ENCODE measurements around the gene MXI1. TPM values are rescaled to one million over a fixed set of nuclear protein-coding genes. Genes with fewer than 3 reads are reported as not detected.

MXI1 gene
- total RNA-seq (100 to 1,000 TPM in 1 of 2 donors, 10 to 100 TPM in 1; 72.3 to 121 TPM), polyA plus RNA-seq (100 to 1,000 TPM in 1 of 2 donors, 10 to 100 TPM in 1; 79.9 to 101 TPM)
- long read RNA-seq, donor 1, transcript MXI1-202 (6 exons, 3,470 nt) = minor isoform, 6 of 132 reads
- long read RNA-seq, donor 1, transcript MXI1-201 (6 exons, 2,424 nt) = major isoform, 23 of 132 reads
- long read RNA-seq, donor 1, partial matches to known transcripts = 28 of 132 reads
- long read RNA-seq, donor 1, other reads (novel, unspliced or antisense) = 74 of 132 reads
- long read RNA-seq, donor 2, transcript MXI1-202 (6 exons, 3,470 nt) = minor isoform, 7 of 83 reads
- long read RNA-seq, donor 2, transcript MXI1-201 (6 exons, 2,424 nt) = major isoform, 48 of 83 reads
- long read RNA-seq, donor 2, partial matches to known transcripts = 6 of 83 reads
- long read RNA-seq, donor 2, other reads (novel, unspliced or antisense) = 18 of 83 reads

GRCh38 chr10:110207011-110207804, at the start of gene MXI1:
Gene MXI1 (plus strand): TSS chr10:110207605. CDS start chr10:110207809, 204 bp downstream.
- ATAC-seq (ENCODE audit: low FRiP score) (peak; percentile 20), DNase-seq (peak; percentile 84 to 88)
- H3K4me3 ChIP-seq (ENCODE audit: low read length in 2 of 2) = peak within 1 kb of the TSS; percentile 61 to 84
- no peaks in the 10 kb centered on the region for H3K36me3 ChIP-seq (ENCODE audit: control insufficient read depth in 1 of 2, insufficient read depth in 2 of 2, low read length in 1 of 2)
- intact Hi-C loops (cut with DNase I) = loop anchor here in 1 of 2 donors (5.0 kb wide), 1 partner anchor 70 kb away; no protein-coding TSS in a partner anchor
- WGBS, 2 donors = 4% methylated on average over 36 to 37 of the region's 37 CpGs
- H3K4me1 ChIP-seq (ENCODE audit: control insufficient read depth in 1 of 2, insufficient read depth in 2 of 2, low read length in 2 of 2) = peaks cover 0 to 4% of the 10 kb centered on the region in 2 donors
- peak within 1 kb of the TSS; percentile 5 to 81 for H3K27ac ChIP-seq (ENCODE audit: low read depth in 1 of 2, low read length in 2 of 2)
- no peaks in the 10 kb centered on the region for H3K27me3 ChIP-seq (ENCODE audit: control insufficient read depth in 1 of 2, insufficient read depth in 2 of 2, low read length in 1 of 2)
- no peaks in the 10 kb centered on the region for H3K9me3 ChIP-seq (ENCODE audit: control insufficient read depth, low read length)

DNA sequence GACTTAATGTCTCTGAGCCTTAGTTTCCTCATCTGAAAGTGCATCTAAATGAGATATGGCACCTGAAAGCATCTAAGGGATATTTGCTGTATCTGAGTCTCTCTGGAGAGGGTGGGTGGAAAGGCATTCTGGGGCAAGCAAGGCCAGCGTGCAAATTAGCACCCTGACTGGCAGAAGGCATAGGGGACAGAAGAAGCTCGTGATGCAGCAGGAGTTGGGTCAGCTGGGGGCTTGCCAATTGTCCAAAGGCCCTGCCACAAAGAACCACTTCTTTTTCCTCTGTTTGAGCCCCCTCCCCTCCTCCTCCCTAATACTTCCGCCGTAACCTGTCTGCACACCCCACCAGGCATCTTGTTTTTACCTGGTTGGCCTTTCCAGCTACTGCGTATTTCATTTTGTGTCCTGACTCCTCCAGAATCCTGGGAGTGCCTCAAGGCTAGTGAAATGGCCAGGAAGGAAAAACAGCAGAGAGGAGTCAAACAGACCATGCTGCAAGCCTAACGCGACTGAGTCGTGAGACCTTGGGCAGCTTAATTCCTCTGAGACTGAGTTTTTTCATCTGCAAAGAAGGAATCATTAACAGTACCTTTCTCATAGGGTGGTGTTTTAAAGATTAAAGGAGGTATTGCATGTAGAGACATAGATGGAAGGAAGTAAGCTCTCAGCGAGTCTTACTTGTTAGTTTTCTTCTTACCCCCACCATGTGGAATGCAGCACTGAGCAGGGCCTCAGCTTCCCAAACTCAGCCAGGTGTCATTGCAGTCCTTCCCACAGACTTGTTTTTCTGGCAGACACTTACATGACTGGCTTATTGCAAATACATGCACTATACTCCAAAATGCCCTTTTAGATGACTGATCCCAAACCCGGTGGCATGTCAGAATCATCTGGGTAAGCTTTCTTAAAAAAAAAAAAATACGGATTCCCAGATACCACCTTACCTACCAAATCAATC, 49.1 kb upstream of the MXI1 start:
- Histone ChIP-seq H3K36me3 (ENCODE audit: control insufficient read depth in 1 of 2, insufficient read depth in 2 of 2, low read length in 1 of 2) (no peaks in the 10 kb centered on the region), H3K4me1 (ENCODE audit: control insufficient read depth in 1 of 2, insufficient read depth in 2 of 2, low read length in 2 of 2) (no peaks in the 10 kb centered on the region), H3K27ac (ENCODE audit: low read depth in 1 of 2, low read length in 2 of 2) (no peak overlapping the region), H3K4me3 (ENCODE audit: low read length in 2 of 2) (no peak overlapping the region), H3K27me3 (ENCODE audit: control insufficient read depth in 1 of 2, insufficient read depth in 2 of 2, low read length in 1 of 2) (no peaks in the 10 kb centered on the region), H3K9me3 (ENCODE audit: control insufficient read depth, low read length) (no peaks in the 10 kb centered on the region)
- ATAC-seq (ENCODE audit: low FRiP score) (no peak), DNase-seq (no peak)
- intact Hi-C loops (cut with DNase I) = no loop called here
- WGBS, 2 donors = 79 to 84% methylated on average over 11 of the region's 11 CpGs

DNA sequence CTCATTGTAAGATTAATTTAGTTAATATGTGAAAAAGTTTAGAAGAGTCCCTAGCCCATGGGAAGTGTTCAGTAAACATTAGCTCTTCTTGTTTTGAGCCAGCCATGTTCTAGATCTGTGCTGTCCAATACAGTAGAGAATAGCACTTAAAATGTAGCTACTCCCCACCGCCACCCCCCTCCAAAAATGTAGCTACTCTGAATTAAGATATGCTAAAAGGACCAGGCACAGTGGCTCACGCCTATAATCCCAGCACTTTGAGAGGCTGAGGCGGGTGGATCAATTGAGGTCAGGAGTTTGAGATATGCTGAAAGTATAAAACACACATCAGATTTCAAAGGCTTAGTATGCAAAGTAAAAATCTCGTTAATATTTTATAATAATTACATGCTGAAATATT, 47.3 kb upstream of the MXI1 start:
- no peak for DNase-seq
- no peaks in the 10 kb centered on the region for H3K4me1 ChIP-seq (ENCODE audit: control insufficient read depth in 1 of 2, insufficient read depth in 2 of 2, low read length in 2 of 2)
- no peak overlapping the region for H3K4me3 ChIP-seq (ENCODE audit: low read length in 2 of 2)
- H3K27ac ChIP-seq (ENCODE audit: low read depth in 1 of 2, low read length in 2 of 2) = no peak overlapping the region
- no peaks in the 10 kb centered on the region for H3K27me3 ChIP-seq (ENCODE audit: control insufficient read depth in 1 of 2, insufficient read depth in 2 of 2, low read length in 1 of 2)
- H3K36me3 ChIP-seq (ENCODE audit: control insufficient read depth in 1 of 2, insufficient read depth in 2 of 2, low read length in 1 of 2) = no peaks in the 10 kb centered on the region
- WGBS, 2 donors = 91% methylated on average over 4 of the region's 4 CpGs
- ATAC-seq (ENCODE audit: low FRiP score) = no peak
- no peaks in the 10 kb centered on the region for H3K9me3 ChIP-seq (ENCODE audit: control insufficient read depth, low read length)
- intact Hi-C loops (cut with DNase I) = no loop called here

GRCh38 chr10:110160522-110160921, 46.9 kb upstream of the MXI1 start:
- ATAC-seq (ENCODE audit: low FRiP score) (no peak), DNase-seq (no peak)
- intact Hi-C loops (cut with DNase I) = no loop called here
- no peaks in the 10 kb centered on the region for H3K4me1 ChIP-seq (ENCODE audit: control insufficient read depth in 1 of 2, insufficient read depth in 2 of 2, low read length in 2 of 2)
- H3K9me3 ChIP-seq (ENCODE audit: control insufficient read depth, low read length) = no peaks in the 10 kb centered on the region
- H3K27ac ChIP-seq (ENCODE audit: low read depth in 1 of 2, low read length in 2 of 2) = no peak overlapping the region
- no peaks in the 10 kb centered on the region for H3K27me3 ChIP-seq (ENCODE audit: control insufficient read depth in 1 of 2, insufficient read depth in 2 of 2, low read length in 1 of 2)
- no peak overlapping the region for H3K4me3 ChIP-seq (ENCODE audit: low read length in 2 of 2)
- no peaks in the 10 kb centered on the region for H3K36me3 ChIP-seq (ENCODE audit: control insufficient read depth in 1 of 2, insufficient read depth in 2 of 2, low read length in 1 of 2)

- Histone ChIP-seq H3K27ac (ENCODE audit: low read depth in 1 of 2, low read length in 2 of 2) (no peak overlapping the region), H3K27me3 (ENCODE audit: control insufficient read depth in 1 of 2, insufficient read depth in 2 of 2, low read length in 1 of 2) (peaks cover 0 to 4% of the 10 kb centered on the region in 2 donors), H3K4me1 (ENCODE audit: control insufficient read depth in 1 of 2, insufficient read depth in 2 of 2, low read length in 2 of 2) (no peaks in the 10 kb centered on the region), H3K4me3 (ENCODE audit: low read length in 2 of 2) (no peak overlapping the region), H3K36me3 (ENCODE audit: control insufficient read depth in 1 of 2, insufficient read depth in 2 of 2, low read length in 1 of 2) (no peaks in the 10 kb centered on the region), H3K9me3 (ENCODE audit: control insufficient read depth, low read length) (no peaks in the 10 kb centered on the region)
- intact Hi-C loops (cut with DNase I) = no loop called here
- ATAC-seq (ENCODE audit: low FRiP score) (no peak), DNase-seq (no peak)
- 43 to 53% methylated on average over 6 of the region's 6 CpGs for WGBS, 2 donors
Observed at GRCh38 chr10:110162741-110163145, 44.7 kb upstream of the MXI1 start.

- Histone ChIP-seq H3K4me3 (ENCODE audit: low read length in 2 of 2) (no peak overlapping the region), H3K4me1 (ENCODE audit: control insufficient read depth in 1 of 2, insufficient read depth in 2 of 2, low read length in 2 of 2) (no peaks in the 10 kb centered on the region), H3K27me3 (ENCODE audit: control insufficient read depth in 1 of 2, insufficient read depth in 2 of 2, low read length in 1 of 2) (peaks cover 0 to 4% of the 10 kb centered on the region in 2 donors), H3K36me3 (ENCODE audit: control insufficient read depth in 1 of 2, insufficient read depth in 2 of 2, low read length in 1 of 2) (no peaks in the 10 kb centered on the region), H3K27ac (ENCODE audit: low read depth in 1 of 2, low read length in 2 of 2) (no peak overlapping the region), H3K9me3 (ENCODE audit: control insufficient read depth, low read length) (no peaks in the 10 kb centered on the region)
- ATAC-seq (ENCODE audit: low FRiP score) (no peak), DNase-seq (no peak)
- intact Hi-C loops (cut with DNase I) = no loop called here
- WGBS, 2 donors = 78 to 79% methylated on average over 5 of the region's 5 CpGs
Observed at GRCh38 chr10:110163192-110163773, 44.1 kb upstream of the MXI1 start.

- WGBS, 2 donors = 62 to 63% methylated on average over 4 of the region's 4 CpGs
- ATAC-seq (ENCODE audit: low FRiP score) = no peak
- no peaks in the 10 kb centered on the region for H3K9me3 ChIP-seq (ENCODE audit: control insufficient read depth, low read length)
- intact Hi-C loops (cut with DNase I) = no loop called here
- H3K4me3 ChIP-seq (ENCODE audit: low read length in 2 of 2) = no peak overlapping the region
- H3K27me3 ChIP-seq (ENCODE audit: control insufficient read depth in 1 of 2, insufficient read depth in 2 of 2, low read length in 1 of 2) = peaks cover 0 to 4% of the 10 kb centered on the region in 2 donors
- no peaks in the 10 kb centered on the region for H3K36me3 ChIP-seq (ENCODE audit: control insufficient read depth in 1 of 2, insufficient read depth in 2 of 2, low read length in 1 of 2)
- DNase-seq = no peak
- H3K27ac ChIP-seq (ENCODE audit: low read depth in 1 of 2, low read length in 2 of 2) = no peak overlapping the region
- no peaks in the 10 kb centered on the region for H3K4me1 ChIP-seq (ENCODE audit: control insufficient read depth in 1 of 2, insufficient read depth in 2 of 2, low read length in 2 of 2)
Observed at GRCh38 chr10:110163841-110164240, 43.6 kb upstream of the MXI1 start.

DNA sequence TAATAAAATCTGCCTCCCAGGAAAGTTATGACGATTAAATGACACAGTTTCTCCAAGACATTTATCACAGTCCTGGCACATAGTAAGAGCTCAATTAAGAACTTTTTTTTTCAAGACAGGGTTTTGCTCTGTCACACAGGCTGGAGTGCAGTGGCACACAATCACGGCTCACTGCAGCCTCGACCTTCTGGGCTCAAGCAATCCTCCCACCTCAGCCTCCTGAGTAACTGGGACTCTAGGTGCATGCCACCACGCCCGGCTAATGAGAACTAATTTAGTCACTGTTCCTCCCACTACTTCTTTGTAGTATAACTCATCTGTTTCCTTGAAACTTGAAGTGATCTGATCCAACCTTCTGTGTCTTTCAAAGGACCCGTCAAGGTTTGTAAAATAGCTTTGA, 42.2 kb upstream of the MXI1 start:
- intact Hi-C loops (cut with DNase I) = no loop called here
- DNase-seq = no peak
- Histone ChIP-seq H3K36me3 (ENCODE audit: control insufficient read depth in 1 of 2, insufficient read depth in 2 of 2, low read length in 1 of 2) (no peaks in the 10 kb centered on the region), H3K27ac (ENCODE audit: low read depth in 1 of 2, low read length in 2 of 2) (no peak overlapping the region), H3K9me3 (ENCODE audit: control insufficient read depth, low read length) (no peaks in the 10 kb centered on the region), H3K4me3 (ENCODE audit: low read length in 2 of 2) (no peak overlapping the region), H3K27me3 (ENCODE audit: control insufficient read depth in 1 of 2, insufficient read depth in 2 of 2, low read length in 1 of 2) (peaks cover 0 to 4% of the 10 kb centered on the region in 2 donors), H3K4me1 (ENCODE audit: control insufficient read depth in 1 of 2, insufficient read depth in 2 of 2, low read length in 2 of 2) (no peaks in the 10 kb centered on the region)
- ATAC-seq (ENCODE audit: low FRiP score) = no peak
- 88% methylated on average over 6 of the region's 6 CpGs for WGBS, 2 donors
